ENCODE measurements around the gene DLG2.

- no peak for TF ChIP-seq CTCF (IDR thresholded peaks at IDR 0.05 in 4 of 5, conservative IDR thresholded peaks at IDR 0.05 in 1 of 5)
- no peak for TF ChIP-seq POLR2A (IDR thresholded peaks at IDR 0.05)
Observed at GRCh38 chr11:83831929-83832328, 1795.2 kb downstream of the DLG2 start.
